ENCODE data around the gene IGF2BP2. TPM values are rescaled to one million over a fixed set of nuclear protein-coding genes. Genes with fewer than 3 reads are reported as not detected.

IGF2BP2 gene
- total and polyA plus RNA-seq, 11 donors, result 5.9 to 21.8 (median 16.8) TPM

DNA sequence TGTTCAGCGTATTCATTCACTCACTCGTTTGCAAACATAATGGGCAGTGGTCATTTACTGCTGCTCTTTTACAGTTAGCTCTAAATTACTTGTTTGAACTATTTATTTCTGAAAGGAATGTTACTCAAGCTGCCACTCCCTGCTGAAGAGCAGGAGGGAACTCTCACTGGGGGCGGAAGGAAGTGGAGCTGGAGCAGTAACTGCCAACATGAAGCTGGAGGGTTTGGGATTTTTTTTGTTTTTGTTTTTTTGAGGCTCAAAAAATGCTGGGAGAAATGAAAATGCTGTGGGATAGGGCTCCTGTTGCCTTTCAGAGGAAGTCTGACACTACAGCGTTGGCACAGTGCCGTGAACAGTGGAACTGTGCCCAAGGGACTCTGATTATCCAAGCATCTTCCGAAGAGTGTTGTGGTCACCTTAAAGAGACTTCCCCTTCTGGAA lies 194.6 kb downstream of the IGF2BP2 start:
- H3K4me1 ChIP-seq, result peaks cover 0 to 17% (median 10%) of the 10 kb centered on the region in 12 donors
- 28 to 39% (median 37%) methylated on average over 6 of the region's 6 CpGs for WGBS, 4 donors
- TF ChIP-seq, protein P1, sequence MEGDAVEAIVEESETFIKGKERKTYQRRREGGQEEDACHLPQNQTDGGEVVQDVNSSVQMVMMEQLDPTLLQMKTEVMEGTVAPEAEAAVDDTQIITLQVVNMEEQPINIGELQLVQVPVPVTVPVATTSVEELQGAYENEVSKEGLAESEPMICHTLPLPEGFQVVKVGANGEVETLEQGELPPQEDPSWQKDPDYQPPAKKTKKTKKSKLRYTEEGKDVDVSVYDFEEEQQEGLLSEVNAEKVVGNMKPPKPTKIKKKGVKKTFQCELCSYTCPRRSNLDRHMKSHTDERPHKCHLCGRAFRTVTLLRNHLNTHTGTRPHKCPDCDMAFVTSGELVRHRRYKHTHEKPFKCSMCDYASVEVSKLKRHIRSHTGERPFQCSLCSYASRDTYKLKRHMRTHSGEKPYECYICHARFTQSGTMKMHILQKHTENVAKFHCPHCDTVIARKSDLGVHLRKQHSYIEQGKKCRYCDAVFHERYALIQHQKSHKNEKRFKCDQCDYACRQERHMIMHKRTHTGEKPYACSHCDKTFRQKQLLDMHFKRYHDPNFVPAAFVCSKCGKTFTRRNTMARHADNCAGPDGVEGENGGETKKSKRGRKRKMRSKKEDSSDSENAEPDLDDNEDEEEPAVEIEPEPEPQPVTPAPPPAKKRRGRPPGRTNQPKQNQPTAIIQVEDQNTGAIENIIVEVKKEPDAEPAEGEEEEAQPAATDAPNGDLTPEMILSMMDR (IDR thresholded peaks at IDR 0.05), result no peak
- TF ChIP-seq POLR2A (IDR thresholded peaks at IDR 0.05), result no peak
- no peaks in the 10 kb centered on the region for H3K27me3 ChIP-seq
- intact Hi-C loops (cut with DNase I), result no loop called here
- DNase-seq, result peak in 4 of 5 donors; percentile 38 to 70 (median 47)
- H3K27ac ChIP-seq, result peak overlapping the region in 6 of 12 donors; percentile 2 to 47 (median 20)
- peak; percentile 38 to 66 (median 58) for ATAC-seq
- H3K4me3 ChIP-seq, result no peak overlapping the region
- H3K36me3 ChIP-seq, result peaks cover 0 to 53% (median 47%) of the 10 kb centered on the region in 9 donors
- no peaks in the 10 kb centered on the region for H3K9me3 ChIP-seq

DNA sequence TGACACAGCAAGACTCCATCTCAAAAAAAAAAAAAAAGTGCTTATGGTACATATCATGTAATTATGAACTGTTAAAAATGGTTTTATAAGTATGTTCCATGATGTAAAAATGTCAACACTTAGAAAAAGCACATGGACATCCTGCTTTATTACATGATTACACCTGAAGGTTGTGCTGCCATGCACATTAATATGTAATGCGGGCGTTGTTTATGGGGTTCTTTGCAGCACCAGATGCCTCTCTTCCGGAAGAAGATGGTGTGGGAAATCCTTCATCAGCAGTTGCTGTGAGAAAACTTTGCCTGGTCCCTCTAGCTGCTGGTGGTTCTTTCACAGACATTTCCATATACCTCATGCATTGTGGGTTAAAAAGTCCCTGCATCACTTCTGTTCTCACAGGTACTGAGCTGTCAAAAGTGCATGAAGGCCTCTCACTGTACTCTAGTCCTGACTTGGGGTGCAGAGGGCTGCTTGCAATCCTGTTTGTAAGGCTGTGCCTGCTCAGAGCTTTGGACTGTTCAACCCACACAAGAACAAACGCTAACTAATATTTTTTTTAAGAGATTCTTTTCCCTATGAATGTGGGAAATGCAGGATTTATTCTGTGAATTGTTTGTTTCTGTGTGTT lies 195.2 kb downstream of the IGF2BP2 start:
- H3K27me3 ChIP-seq, result no peaks in the 10 kb centered on the region
- TF ChIP-seq POLR2A (IDR thresholded peaks at IDR 0.05), result no peak
- TF ChIP-seq, protein P1 (IDR thresholded peaks at IDR 0.05), result no peak
- no peaks in the 10 kb centered on the region for H3K9me3 ChIP-seq
- DNase-seq, result no peak
- no peak for ATAC-seq
- no peak overlapping the region for H3K4me3 ChIP-seq
- peaks cover 0 to 58% (median 51%) of the 10 kb centered on the region in 9 donors for H3K36me3 ChIP-seq
- intact Hi-C loops (cut with DNase I), result no loop called here
- H3K4me1 ChIP-seq, result peaks cover 0 to 17% (median 10%) of the 10 kb centered on the region in 12 donors
- peak overlapping the region in 5 of 12 donors; percentile 2 to 47 (median 33) for H3K27ac ChIP-seq
- 80 to 86% (median 83%) methylated on average over 4 of the region's 4 CpGs for WGBS, 4 donors

DNA sequence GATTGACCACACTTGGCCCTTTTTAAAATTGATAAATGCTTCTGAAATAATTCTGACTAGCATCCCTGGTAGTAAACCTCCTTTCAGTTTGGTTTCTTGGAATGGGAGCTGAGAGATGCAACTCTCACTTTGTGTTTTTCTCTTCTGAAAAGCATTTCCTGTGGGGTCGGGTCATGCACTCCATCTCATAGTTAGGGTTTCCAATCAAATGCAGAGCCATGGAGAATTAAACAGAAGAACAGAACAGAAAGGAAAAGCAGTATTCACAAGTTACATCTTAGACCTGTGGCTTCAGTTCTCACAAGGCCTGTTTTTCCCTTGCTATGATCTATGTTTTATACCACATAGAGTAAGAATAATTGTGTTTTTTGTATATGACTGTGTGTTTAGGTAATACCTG lies 199.1 kb downstream of the IGF2BP2 start:
- Histone ChIP-seq H3K9me3 (no peaks in the 10 kb centered on the region), H3K36me3 (peaks cover 0 to 96% (median 87%) of the 10 kb centered on the region in 9 donors), H3K4me1 (peaks cover 0 to 17% (median 10%) of the 10 kb centered on the region in 12 donors), H3K27me3 (no peaks in the 10 kb centered on the region), H3K27ac (no peak overlapping the region), H3K4me3 (no peak overlapping the region)
- intact Hi-C loops (cut with DNase I), result no loop called here
- TF ChIP-seq, protein P1 (IDR thresholded peaks at IDR 0.05), result no peak
- no peak for TF ChIP-seq POLR2A (IDR thresholded peaks at IDR 0.05)
- DNase-seq, result no peak
- 75 to 84% (median 80%) methylated on average over 1 of the region's 1 CpG for WGBS, 4 donors
- ATAC-seq, result no peak

DNA sequence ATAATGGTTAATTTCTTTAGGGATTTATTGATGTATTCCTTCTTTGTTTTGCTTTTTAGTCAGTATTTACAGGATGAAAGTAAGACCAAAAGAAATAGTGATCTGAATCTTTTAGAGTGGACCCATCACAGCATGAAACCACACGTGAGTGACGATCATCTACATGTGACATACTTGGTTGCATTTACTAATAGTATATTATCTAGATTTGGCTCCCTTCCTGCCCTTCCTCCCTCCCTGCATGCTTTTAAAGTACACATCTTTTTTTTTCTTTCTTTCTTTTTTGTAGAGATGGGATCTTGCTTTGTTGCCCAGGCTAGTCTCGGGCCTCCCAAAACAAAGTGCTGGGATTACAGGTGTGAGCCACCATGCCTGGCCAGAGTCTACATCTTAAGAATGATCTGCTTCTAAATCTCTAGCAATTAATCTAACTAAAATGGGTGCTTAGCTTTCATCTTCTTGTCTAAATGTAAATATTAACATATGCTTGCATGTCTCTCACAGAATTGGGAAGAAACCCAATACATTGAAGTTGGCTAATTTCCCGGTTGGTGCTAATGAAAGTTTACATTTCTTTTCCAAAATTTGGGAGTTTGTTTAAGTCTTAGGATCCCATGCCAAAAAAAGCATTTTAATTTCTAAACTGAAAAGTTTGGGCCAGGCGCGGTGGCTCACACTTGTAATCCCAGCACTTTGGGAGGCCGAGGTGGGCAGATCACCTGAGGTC lies 200.7 kb downstream of the IGF2BP2 start:
- Histone ChIP-seq H3K27ac (no peak overlapping the region), H3K36me3 (peaks cover 0 to 100% (median 96%) of the 10 kb centered on the region in 9 donors), H3K27me3 (no peaks in the 10 kb centered on the region), H3K9me3 (no peaks in the 10 kb centered on the region), H3K4me3 (no peak overlapping the region), H3K4me1 (peaks cover 0 to 2% (median 0%) of the 10 kb centered on the region in 12 donors)
- no peak for TF ChIP-seq POLR2A (IDR thresholded peaks at IDR 0.05)
- TF ChIP-seq, protein P1 (IDR thresholded peaks at IDR 0.05), result no peak
- WGBS, 4 donors, result 95 to 98% (median 96%) methylated on average over 7 of the region's 7 CpGs
- intact Hi-C loops (cut with DNase I), result no loop called here
- no peak for ATAC-seq
- DNase-seq, result no peak
